NCI-H2227 treated with DMSO at 0.1 percent for 48 hours (cell line): ENCODE data around the gene CLNK.

ENCODE experiments used
- DNase-seq: peaks from one replicate; lab custom pipeline; 2025; lab: John Stamatoyannopoulos, UW

The CLNK gene

GRCh38 chr4:10684631-10685030 is at the start of gene CLNK:
TSS of gene CLNK (minus strand) at chr4:10684768. CDS start at chr4:10667869, 16,899 bp downstream.
- DNase-seq: no peak

DNA sequence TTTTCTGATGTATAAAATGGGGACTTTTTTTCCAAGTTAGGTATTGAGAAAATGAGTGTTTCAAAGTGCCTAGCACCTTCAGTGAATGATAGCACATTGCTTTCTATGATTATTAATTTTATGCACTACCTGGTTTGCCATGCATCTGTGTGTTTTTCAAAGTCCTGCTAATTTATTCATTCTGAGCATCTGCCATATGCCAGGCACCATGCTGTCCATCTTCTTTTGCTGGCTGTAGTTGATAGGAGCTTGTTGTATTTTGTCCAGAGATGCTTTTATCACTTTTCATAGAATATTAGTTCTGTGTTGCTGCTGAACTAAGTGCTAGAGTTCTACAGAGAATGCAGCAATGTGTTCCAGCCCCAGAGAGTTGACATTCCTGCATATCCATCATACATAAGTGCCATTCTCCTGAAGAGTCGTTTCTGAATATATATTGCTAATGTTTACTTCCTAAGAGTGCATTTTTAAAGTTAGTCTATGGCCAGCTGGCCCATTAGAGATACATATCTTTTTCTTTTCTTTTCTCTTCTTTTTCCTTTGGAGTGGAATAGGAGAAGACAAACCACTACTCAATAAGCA is 49.0 kb upstream of the CLNK start:
- no peak for DNase-seq

GRCh38 chr4:10732914-10733415 is 48.4 kb upstream of the CLNK start:
- DNase-seq: no peak

- DNase-seq: no peak
Measured at GRCh38 chr4:10732235-10732913, 47.8 kb upstream of the CLNK start.

GRCh38 chr4:10731690-10732089 is 47.1 kb upstream of the CLNK start:
- DNase-seq: no peak

DNA sequence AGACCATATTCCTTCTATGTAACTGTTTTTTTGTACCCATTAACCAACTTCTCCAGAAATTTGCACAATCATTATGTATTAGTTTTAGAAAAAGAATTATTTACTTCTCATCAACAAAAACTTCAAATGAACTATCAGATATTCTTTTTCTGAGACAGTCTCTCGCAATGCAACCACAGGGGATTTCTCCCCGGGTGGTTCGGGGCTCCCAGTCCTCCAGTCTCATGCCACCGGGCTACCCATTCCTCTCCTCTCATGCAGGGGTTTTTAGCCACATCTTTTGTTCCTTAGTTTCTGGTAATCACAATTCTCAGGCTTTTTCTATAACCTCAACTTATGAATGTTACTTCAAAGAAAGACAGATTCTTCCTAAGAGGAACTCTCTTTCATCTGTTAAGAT is 46.6 kb upstream of the CLNK start:
- no peak for DNase-seq

- no peak for DNase-seq
Measured at GRCh38 chr4:10730590-10730989, 46.0 kb upstream of the CLNK start.

DNA sequence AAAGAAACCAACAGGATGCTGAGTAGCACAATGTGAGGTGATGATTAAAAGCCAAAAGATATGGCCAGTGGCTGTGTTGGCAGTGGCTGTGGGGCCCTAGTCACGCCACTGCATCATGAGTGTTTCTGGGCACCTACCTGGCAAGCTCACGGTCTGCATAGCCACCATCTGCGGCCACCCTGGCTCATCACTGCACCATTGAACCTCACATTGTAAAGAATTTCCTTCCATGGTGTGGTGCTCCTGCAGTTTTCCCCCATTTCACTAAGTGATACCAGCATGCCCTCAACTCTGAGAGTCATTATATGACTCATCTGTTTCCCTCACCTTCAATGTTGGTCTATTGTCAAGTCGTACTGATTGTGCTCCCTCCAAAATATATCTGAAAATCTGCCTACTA is 45.5 kb upstream of the CLNK start:
- DNase-seq: no peak

GRCh38 chr4:10729366-10729765 is 44.8 kb upstream of the CLNK start:
- DNase-seq: no peak

GRCh38 chr4:10728016-10728415 is 43.4 kb upstream of the CLNK start:
- no peak for DNase-seq

DNA sequence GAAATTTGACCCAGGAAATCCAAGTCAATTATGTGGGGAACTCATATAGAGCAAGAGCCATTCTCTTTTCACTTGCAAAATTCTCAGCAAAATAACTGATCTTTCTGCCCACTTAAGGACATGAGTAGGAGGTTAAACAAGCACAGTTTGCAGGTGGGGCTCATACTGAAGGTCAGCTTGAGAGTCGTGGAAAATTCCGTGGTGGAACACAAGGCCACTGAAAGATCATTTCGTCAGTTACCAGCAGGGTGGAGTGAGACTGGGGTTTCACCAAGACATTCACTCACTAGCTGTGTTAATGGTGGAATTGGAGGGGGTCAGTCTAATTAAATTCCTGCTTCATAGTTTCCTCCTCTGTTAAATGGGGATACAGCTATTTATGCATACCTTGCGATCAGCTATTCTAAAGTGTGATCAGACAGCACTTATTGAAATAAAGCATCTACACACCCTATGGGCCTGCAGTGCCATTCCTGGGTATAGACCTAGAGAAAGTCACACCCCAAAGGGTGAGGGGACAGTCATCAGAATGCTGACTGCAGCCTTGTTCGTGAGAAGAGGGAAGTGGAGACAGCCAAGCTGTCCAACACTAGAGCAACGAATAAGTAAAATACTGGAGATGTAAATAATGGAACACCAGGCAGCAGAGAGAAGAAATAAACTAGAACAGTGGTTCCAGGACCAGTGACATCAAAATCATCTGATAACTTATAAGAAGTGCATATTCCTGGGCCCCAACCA is 42.7 kb upstream of the CLNK start:
- no peak for DNase-seq

- DNase-seq: no peak
Measured at GRCh38 chr4:10722957-10723356, 38.4 kb upstream of the CLNK start.

- DNase-seq: no peak
Measured at GRCh38 chr4:10721616-10722015, 37.0 kb upstream of the CLNK start.

- DNase-seq: no peak
Measured at GRCh38 chr4:10716163-10716562, 31.6 kb upstream of the CLNK start.

DNA sequence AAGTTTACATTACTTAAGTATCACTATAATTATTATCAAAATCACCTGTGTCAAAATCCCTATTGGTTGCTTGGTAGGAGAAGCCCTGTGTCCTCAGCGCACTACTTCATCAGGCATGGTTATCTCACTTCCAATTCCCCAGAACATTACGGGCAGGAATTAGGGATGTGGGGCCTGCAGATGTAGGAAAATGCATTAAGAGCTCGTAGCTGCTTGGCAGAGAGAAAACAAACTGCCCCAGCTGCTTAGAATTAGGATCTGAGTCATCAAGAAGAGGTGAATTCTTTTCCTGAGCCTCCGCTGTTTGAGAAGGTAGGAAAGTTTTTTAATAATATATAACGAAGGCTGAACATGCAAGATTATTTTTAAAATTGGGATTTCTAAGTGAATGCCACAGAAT is 31.1 kb upstream of the CLNK start:
- no peak for DNase-seq

DNA sequence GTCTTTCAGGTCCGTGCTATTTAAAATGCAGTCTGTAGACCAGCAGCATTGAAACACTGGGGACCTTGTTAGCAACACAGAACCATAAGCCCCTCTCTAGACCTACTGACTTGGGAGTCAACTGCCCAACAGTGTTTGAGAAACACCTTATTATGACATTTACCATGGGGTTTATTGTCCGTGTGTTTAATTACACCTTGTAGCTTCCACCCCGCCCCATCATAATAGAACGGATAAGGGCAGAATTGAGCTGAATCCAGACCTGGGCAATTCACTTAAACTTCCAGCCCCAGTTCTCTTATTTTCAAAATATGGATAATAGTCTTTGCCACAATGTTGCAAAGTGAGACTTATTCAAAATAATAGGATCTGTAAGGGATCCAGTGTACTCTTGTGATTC is 30.6 kb upstream of the CLNK start:
- no peak for DNase-seq

- DNase-seq: no peak
Measured at GRCh38 chr4:10713591-10713990, 29.0 kb upstream of the CLNK start.

DNA sequence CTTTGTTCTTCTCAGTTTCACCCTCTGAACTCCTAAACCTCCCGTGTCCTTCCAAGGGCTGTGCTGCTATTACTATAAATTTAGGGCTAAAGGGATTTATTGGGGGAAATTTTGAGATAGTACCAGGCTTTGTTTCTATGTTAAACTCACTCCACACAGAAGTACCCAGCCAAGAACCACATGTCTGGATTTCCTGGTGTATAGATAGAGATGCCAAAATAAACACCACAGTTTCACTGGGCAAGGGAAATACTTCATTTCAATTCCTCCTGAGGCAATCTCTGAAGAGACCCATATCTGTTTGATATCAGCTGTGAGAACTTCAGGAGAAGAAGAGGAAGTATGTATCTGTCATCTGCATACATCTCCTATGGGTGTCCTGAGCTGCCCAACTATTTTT is 21.7 kb upstream of the CLNK start:
- no peak for DNase-seq

GRCh38 chr4:10704430-10704810 is 19.9 kb upstream of the CLNK start:
- DNase-seq: no peak

DNA sequence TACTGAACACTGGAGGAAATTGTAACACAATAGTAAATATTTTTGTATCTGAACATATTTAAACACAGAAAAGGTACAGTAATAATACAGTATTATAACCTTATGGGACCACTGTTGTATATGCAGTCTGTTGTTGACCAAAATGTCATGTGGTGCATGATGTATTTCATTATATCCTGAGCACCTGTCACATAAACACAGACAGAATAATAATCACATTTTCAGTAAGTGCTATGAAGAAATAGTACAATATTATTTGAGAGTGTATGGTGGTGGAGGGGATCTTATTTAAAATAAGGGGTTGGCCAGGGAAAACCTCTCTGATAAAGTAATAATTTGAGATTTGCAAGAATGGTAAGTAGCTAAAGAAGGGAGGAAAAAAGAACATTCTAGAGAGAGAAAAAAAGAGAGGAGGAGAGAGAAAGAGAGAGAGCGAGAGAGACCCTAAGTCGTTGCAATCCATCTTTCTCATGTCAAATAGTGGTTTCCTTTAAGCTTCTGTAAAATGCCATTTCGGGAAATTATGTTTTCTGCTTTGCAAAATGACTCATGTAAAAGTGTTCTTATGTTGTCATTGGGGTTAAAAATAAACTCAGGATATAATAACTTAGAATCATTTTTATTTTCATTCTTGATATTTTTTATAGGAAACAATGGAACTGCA is 19.3 kb upstream of the CLNK start:
- DNase-seq: no peak

DNA sequence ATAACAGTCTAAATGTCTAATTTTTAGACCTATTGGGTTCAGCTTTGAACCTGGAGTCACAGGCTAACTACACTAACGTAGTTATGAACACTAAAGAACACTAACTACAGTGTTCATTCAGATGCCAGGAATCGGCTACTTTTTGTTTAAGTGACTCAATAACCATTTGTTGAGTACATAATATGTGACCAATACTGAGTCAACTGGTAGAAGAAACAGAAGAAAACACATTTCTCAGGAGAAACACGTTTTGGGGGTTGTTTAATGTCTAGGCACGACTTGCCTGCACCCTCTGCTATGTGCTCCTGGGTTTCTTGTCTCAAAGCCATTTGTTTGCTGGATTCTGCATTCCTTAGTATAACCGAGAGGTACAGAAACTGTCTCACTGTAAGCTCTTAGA is 18.6 kb upstream of the CLNK start:
- DNase-seq: no peak

DNA sequence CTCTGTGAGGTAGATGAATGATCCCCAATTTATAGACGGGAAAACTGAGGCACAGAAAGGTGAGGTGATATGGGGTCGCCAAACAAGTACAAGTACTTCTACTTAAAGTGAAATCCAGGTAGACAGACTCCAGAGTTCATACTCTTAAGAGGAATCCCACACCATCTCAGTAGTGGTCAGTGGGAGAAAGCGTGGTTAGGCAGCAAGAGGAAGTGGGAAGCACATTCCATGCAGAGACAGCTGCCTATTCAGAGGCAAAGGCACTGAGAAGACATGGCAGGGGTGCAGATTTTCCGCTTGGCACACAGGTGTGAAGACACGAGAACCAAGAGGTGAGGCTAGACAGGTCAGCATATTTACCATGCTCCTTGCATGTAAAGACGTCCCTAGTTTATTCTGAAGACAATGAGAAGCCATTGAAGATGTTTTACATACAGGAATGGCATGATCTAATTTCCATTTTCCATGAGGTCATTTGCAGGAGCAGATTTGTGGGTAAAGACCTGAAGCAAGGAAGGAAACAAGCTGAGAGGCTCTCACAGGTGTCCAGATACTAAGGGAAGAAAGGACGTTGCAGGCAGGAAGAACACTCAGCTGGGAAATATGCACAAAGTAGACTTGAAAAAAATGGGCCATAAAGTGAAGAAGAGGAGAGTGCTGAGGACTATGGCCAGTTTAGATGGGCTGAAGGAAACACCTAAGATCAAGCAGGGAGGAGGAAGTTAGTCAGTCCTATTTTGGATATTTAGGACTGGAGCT is 17.3 kb upstream of the CLNK start:
- DNase-seq: no peak
